ENCODE results near the gene LVRN. TPM values are rescaled to one million over a fixed set of nuclear protein-coding genes. Genes with fewer than 3 reads are reported as not detected.

Gene LVRN
- total RNA-seq, 3 donors from 2014 or later: not detected

- Mint-ChIP-seq H3K4me3 (no peak overlapping the region), H3K27me3 (ENCODE audit: low read depth) (peaks cover 31% of the 10 kb centered on the region), H3K4me1 (ENCODE audit: low read depth) (peaks cover 1% of the 10 kb centered on the region), H3K9me3 (peaks cover 3% of the 10 kb centered on the region), H3K36me3 (ENCODE audit: insufficient read depth) (no peaks in the 10 kb centered on the region)
- DNase-seq (no peak), ATAC-seq (no peak)
Measured at GRCh38 chr5:115979201-115980041, 17.1 kb downstream of the LVRN start.

GRCh38 chr5:115983519-115983918 lies 21.2 kb downstream of the LVRN start:
- Mint-ChIP-seq H3K9me3 (no peaks in the 10 kb centered on the region), H3K36me3 (ENCODE audit: insufficient read depth) (no peaks in the 10 kb centered on the region), H3K4me3 (no peak overlapping the region), H3K27me3 (ENCODE audit: low read depth) (peaks cover 23% of the 10 kb centered on the region), H3K4me1 (ENCODE audit: low read depth) (no peaks in the 10 kb centered on the region)
- no peak for ATAC-seq
- no peak for DNase-seq

DNA sequence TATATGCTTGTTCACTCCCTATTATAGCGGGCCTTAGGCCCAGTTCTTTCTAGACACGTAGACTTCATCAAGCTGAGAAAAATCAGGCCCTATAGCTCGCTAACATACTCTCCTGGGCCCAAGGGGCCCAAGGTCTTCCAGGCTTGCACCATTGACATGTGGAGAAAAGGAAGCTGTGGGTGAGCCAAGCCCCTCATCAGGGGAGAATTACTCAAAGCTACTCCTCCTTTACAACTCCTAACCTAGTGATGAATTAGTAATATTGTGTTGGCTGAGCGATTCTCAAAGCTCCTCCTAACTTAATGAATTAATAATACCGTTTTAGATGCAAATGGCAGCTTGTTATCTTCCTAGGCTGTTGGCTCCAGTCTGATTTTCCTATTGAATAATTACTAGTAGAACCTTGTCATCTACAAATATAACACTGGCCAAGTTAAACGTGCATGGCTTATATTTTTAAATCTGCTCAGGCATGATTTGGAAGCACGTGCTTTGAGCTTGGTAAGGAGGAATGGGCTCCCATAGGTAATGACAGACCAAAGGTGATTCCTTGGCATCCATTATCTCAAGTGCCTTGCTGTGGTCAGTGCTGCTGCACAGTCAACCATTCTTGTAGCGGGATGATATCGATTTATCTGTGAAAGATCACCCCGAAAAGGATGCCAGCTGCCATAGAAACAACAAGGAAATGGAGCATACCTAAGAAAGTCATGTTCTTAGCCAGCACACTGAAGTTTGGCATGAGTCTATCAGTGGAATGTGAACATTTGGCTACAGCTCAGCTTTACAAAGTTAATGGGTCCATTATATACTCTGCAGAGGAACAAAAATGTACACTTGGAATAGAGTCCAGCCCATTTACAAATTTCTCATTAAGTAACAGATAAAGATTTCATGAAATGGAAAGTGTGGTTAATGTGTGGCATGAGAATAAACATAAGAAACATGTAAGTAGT lies 23.8 kb downstream of the LVRN start:
- no peaks in the 10 kb centered on the region for H3K4me1 Mint-ChIP-seq (ENCODE audit: low read depth)
- H3K9me3 Mint-ChIP-seq: no peaks in the 10 kb centered on the region
- H3K36me3 Mint-ChIP-seq (ENCODE audit: insufficient read depth): no peaks in the 10 kb centered on the region
- peaks cover 6% of the 10 kb centered on the region for H3K27me3 Mint-ChIP-seq (ENCODE audit: low read depth)
- H3K4me3 Mint-ChIP-seq: no peak overlapping the region
- DNase-seq: no peak
- no peak for ATAC-seq

- ATAC-seq: no peak
- Mint-ChIP-seq H3K4me3 (no peak overlapping the region), H3K27me3 (ENCODE audit: low read depth) (peaks cover 2% of the 10 kb centered on the region), H3K36me3 (ENCODE audit: insufficient read depth) (no peaks in the 10 kb centered on the region), H3K9me3 (no peaks in the 10 kb centered on the region), H3K4me1 (ENCODE audit: low read depth) (no peaks in the 10 kb centered on the region)
- DNase-seq: no peak
Measured at GRCh38 chr5:115988002-115988401, 25.7 kb downstream of the LVRN start.

GRCh38 chr5:115992848-115993350 lies 30.6 kb downstream of the LVRN start:
- Mint-ChIP-seq H3K9me3 (no peaks in the 10 kb centered on the region), H3K4me3 (no peak overlapping the region), H3K4me1 (ENCODE audit: low read depth) (no peaks in the 10 kb centered on the region), H3K36me3 (ENCODE audit: insufficient read depth) (no peaks in the 10 kb centered on the region), H3K27me3 (ENCODE audit: low read depth) (peaks cover 13% of the 10 kb centered on the region)
- ATAC-seq (no peak), DNase-seq (no peak)

DNA sequence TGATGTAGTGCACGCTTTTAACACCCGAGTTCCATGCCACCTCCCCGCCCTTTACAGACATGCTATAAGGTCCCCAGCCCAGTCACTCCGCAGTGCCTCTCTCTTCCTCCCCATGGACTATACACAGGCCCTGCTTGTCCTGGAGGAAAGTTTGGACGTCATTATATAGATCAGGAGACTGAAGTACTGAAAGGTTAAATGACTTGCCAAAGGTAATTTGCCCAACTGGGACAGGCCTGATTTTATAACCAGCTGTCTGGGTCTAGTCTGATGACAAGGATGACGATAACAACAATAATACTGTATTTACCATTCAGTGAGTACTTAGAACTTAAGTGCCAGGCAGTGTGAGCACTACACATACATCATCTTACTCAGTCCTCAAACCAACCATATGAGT lies 33.1 kb downstream of the LVRN start:
- DNase-seq: no peak
- Mint-ChIP-seq H3K4me3 (no peak overlapping the region), H3K9me3 (no peaks in the 10 kb centered on the region), H3K27me3 (ENCODE audit: low read depth) (peaks cover 17% of the 10 kb centered on the region), H3K4me1 (ENCODE audit: low read depth) (no peaks in the 10 kb centered on the region), H3K36me3 (ENCODE audit: insufficient read depth) (no peaks in the 10 kb centered on the region)
- no peak for ATAC-seq

DNA sequence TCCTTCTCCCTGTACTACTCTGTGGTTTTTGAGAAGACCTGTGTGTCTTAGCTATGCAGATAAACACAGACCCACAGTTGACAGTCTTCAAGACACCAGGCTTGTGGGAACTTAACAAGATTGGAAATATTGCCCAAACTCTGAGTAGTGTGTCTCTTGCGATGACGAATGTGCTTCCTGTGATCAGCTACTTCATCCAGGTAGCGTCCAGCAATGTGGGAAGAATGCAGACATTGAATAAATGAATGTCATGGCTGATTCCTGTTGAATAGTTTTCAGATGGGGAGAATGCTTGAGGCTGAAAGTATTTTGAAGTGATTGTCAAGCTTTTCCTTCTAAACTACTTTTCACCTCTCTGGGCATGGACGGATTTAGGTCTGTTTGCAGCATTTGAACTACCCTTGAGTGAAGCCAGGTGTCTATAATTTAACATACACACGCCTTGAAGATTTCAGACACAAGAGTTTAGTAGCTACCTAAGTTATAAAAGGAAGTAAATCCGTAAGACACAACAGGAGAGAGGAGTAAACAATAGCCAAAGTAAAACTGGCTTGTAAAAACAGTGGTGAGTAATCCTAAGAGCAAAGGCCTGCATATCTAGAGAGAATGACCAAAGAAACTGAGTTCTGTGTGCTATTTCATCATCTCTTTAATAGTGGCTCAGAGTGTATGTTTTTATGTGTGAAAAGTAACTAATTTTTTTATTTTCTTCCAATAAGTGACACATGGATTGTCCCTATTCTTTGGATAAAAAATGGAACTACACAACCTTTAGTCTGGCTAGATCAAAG lies 40.0 kb downstream of the LVRN start:
- Mint-ChIP-seq H3K36me3 (ENCODE audit: insufficient read depth) (no peaks in the 10 kb centered on the region), H3K27me3 (ENCODE audit: low read depth) (peaks cover 6% of the 10 kb centered on the region), H3K4me3 (no peak overlapping the region), H3K4me1 (ENCODE audit: low read depth) (no peaks in the 10 kb centered on the region), H3K9me3 (no peaks in the 10 kb centered on the region)
- DNase-seq (no peak), ATAC-seq (no peak)

GRCh38 chr5:116004248-116004647 lies 42.0 kb downstream of the LVRN start:
- no peak overlapping the region for H3K4me3 Mint-ChIP-seq
- no peak for DNase-seq
- H3K27me3 Mint-ChIP-seq (ENCODE audit: low read depth): peaks cover 3% of the 10 kb centered on the region
- no peaks in the 10 kb centered on the region for H3K9me3 Mint-ChIP-seq
- ATAC-seq: no peak
- H3K4me1 Mint-ChIP-seq (ENCODE audit: low read depth): no peaks in the 10 kb centered on the region
- no peaks in the 10 kb centered on the region for H3K36me3 Mint-ChIP-seq (ENCODE audit: insufficient read depth)

DNA sequence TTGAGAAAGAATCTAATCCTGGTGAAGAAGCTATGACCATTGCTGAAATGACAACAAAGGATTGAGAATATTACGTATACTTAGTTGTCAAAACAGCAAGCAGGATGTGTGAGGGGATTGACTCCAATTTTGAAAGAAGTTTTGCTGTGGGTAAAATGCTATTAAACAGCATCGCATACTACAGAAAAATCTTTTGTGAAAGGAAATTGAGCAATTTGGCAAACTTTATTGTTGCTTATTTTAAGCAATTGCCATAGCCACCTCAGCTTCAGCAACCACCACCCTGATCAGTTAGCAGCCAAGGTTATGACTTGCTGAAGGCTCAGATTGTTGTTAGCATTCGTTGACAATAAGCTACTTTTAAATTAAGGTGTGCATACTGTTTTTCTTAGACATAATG lies 47.5 kb downstream of the LVRN start:
- Mint-ChIP-seq H3K9me3 (no peaks in the 10 kb centered on the region), H3K4me3 (no peak overlapping the region), H3K27me3 (ENCODE audit: low read depth) (peaks cover 10% of the 10 kb centered on the region), H3K36me3 (ENCODE audit: insufficient read depth) (no peaks in the 10 kb centered on the region), H3K4me1 (ENCODE audit: low read depth) (no peaks in the 10 kb centered on the region)
- DNase-seq: no peak
- ATAC-seq: no peak

DNA sequence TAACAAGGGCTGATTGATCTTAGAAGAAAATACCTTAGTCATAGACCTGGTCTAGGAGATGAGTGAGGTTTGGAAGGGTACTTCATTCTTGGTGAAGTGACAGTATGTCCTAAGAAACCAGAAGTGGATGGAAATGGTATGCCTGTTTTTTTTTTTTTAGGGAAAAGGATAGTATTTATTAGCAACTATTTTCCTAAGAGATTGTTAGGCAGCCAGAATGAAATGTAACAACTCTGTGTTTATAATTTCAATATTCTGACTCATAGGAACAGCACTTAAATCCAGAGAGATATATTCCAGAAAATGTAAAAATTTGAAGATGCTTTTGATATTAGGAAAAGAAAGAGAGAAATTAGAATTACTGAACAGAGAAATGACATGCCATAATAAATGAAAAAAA lies 48.8 kb downstream of the LVRN start:
- DNase-seq (no peak), ATAC-seq (no peak)
- Mint-ChIP-seq H3K36me3 (ENCODE audit: insufficient read depth) (no peaks in the 10 kb centered on the region), H3K27me3 (ENCODE audit: low read depth) (peaks cover 10% of the 10 kb centered on the region), H3K4me3 (no peak overlapping the region), H3K9me3 (no peaks in the 10 kb centered on the region), H3K4me1 (ENCODE audit: low read depth) (no peaks in the 10 kb centered on the region)

- ATAC-seq (no peak), DNase-seq (no peak)
- Mint-ChIP-seq H3K4me1 (ENCODE audit: low read depth) (no peaks in the 10 kb centered on the region), H3K9me3 (no peaks in the 10 kb centered on the region), H3K27me3 (ENCODE audit: low read depth) (peaks cover 10% of the 10 kb centered on the region), H3K36me3 (ENCODE audit: insufficient read depth) (no peaks in the 10 kb centered on the region), H3K4me3 (no peak overlapping the region)
Measured at GRCh38 chr5:116013207-116013785, 51.0 kb downstream of the LVRN start.

GRCh38 chr5:116013936-116014335 lies 51.7 kb downstream of the LVRN start:
- Mint-ChIP-seq H3K27me3 (ENCODE audit: low read depth) (peaks cover 12% of the 10 kb centered on the region), H3K4me1 (ENCODE audit: low read depth) (no peaks in the 10 kb centered on the region), H3K4me3 (no peak overlapping the region), H3K36me3 (ENCODE audit: insufficient read depth) (no peaks in the 10 kb centered on the region), H3K9me3 (no peaks in the 10 kb centered on the region)
- ATAC-seq (no peak), DNase-seq (no peak)

DNA sequence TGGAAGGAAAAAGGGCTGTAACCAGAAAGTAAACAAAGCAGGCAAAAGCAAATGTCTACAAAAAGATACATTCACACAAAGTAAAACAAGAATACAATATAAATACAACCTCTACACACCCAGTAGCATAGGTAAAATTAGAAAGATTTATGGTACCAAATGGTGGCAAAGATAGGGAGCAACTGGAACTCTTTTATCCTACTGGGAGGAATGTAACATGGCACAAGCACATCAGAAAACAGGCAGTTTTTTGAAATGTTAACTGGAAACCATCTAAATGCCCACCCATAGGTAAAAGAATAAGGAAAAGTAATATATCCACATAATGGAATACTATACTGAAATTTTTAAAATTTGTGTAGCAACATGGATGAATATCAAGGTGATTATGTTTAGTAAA lies 61.3 kb downstream of the LVRN start:
- no peaks in the 10 kb centered on the region for H3K36me3 Mint-ChIP-seq (ENCODE audit: insufficient read depth)
- no peaks in the 10 kb centered on the region for H3K4me1 Mint-ChIP-seq (ENCODE audit: low read depth)
- H3K9me3 Mint-ChIP-seq: no peaks in the 10 kb centered on the region
- H3K4me3 Mint-ChIP-seq: no peak overlapping the region
- ATAC-seq: no peak
- no peak for DNase-seq
- H3K27me3 Mint-ChIP-seq (ENCODE audit: low read depth): peaks cover 9% of the 10 kb centered on the region

GRCh38 chr5:116025866-116026265 lies 63.6 kb downstream of the LVRN start:
- no peak for ATAC-seq
- H3K36me3 Mint-ChIP-seq (ENCODE audit: insufficient read depth): no peaks in the 10 kb centered on the region
- no peaks in the 10 kb centered on the region for H3K9me3 Mint-ChIP-seq
- no peaks in the 10 kb centered on the region for H3K4me1 Mint-ChIP-seq (ENCODE audit: low read depth)
- H3K4me3 Mint-ChIP-seq: no peak overlapping the region
- H3K27me3 Mint-ChIP-seq (ENCODE audit: low read depth): peaks cover 6% of the 10 kb centered on the region
- DNase-seq: no peak
